ENCODE measurements around the gene ABI1. TPM values are rescaled to one million over a fixed set of nuclear protein-coding genes. Genes with fewer than 3 reads are reported as not detected.
A peak's percentile ranks its signal among the peaks of the same experiment; 100 is the strongest.

Gene ABI1
- total and polyA plus RNA-seq, 9 of the 15 experiments (the other 6 are each of a cell fraction or from before 2014, with no cell fraction given), result 22.1 to 52.3 (median 39.0) TPM

- TF ChIP-seq PBX2 (CRISPR knock-in tag; IDR thresholded peaks at IDR 0.05; ENCODE audit: low read depth), result no peak
- 0 out of 2 replicates have a peak, but pooled peaks have one; percentile 10 for TF ChIP-seq PBX2 (tag; conservative IDR thresholded peaks at IDR 0.05; ENCODE audit: low read depth)
- 0 out of 2 replicates have a peak, but pooled peaks have one; percentile 10 for TF ChIP-seq SMARCA4 (IDR thresholded peaks at IDR 0.05)
- TF ChIP-seq DPF2 (IDR thresholded peaks at IDR 0.05), result 0 out of 2 replicates have a peak, but pooled peaks have one; percentile 9
- peak; percentile 42; the same call in 1 of the 2 replicates for TF ChIP-seq FOXM1 (IDR thresholded peaks at IDR 0.05; ENCODE audit: low read depth)
- no peak for TF ChIP-seq FOXM1 (CRISPR knock-in tag; IDR thresholded peaks at IDR 0.05; ENCODE audit: low read depth)
- TF ChIP-seq SMARCE1 (IDR thresholded peaks at IDR 0.05), result peak; percentile 34
- TF ChIP-seq JUNB (CRISPR knock-in tag; conservative IDR thresholded peaks at IDR 0.05), result no peak
These were observed 1.3 kb downstream of the ABI1 start (continued) for GRCh38 chr10:26859241-26860101.

- POLR2A ChIA-PET, result no interaction called here
- intact Hi-C loops (cut with micrococcal nuclease), result no loop called here
- 0% methylated on average over 2 of the region's 2 CpGs for WGBS (ENCODE audit: insufficient coverage, low coverage, missing lambda C conversion rate)
- Histone ChIP-seq H3K4me1 (replicated peaks in 1 of 2; ENCODE audit: control insufficient read depth in 2 of 2, insufficient read depth in 2 of 2, low read length in 2 of 2) (peaks cover 3 to 14% of the 10 kb centered on the region in 2 experiments; a peak in 4 of 5 replicates), H3K4me2 (ENCODE audit: insufficient read depth, low read length) (peak overlapping the region; percentile 92), H3K9me1 (ENCODE audit: control insufficient read depth, insufficient read depth, low read length) (no peaks in the 10 kb centered on the region), H3K36me3 (ENCODE audit: control insufficient read depth, insufficient read depth, low read length) (no peaks in the 10 kb centered on the region), H3K27me3 (ENCODE audit: control insufficient read depth in 2 of 2, insufficient read depth in 2 of 2, low read length in 2 of 2) (0 out of 5 replicates have a peak, but pooled peaks cover 4 to 5% of the 10 kb centered on the region in 2 experiments), H3K9ac (ENCODE audit: insufficient read depth in 1 of 2, low read depth in 2 of 2, low read length in 2 of 2) (peak overlapping the region in 1 of 2 experiments; percentile 92; a peak in 2 of 4 replicates), H3K27ac (ENCODE audit: extremely low read depth, low read depth, low read length) (peak overlapping the region; percentile 94; the same call in 2 of the 3 replicates), H4K20me1 (replicated peaks; ENCODE audit: control insufficient read depth, insufficient read depth, low read length) (no peaks in the 10 kb centered on the region), H3K79me2 (ENCODE audit: control insufficient read depth, insufficient read depth, low read length) (peaks cover 70% of the 10 kb centered on the region), H3K4me3 (peak overlapping the region; percentile 100), H2AFZ (ENCODE audit: low read depth, low read length) (no peak overlapping the region), H3K9me3 (replicated peaks; ENCODE audit: control insufficient read depth, insufficient read depth, low read depth, low read length) (no peaks in the 10 kb centered on the region)
- CTCF ChIA-PET (ENCODE audit: low intra/inter-chr PET ratio), result no interaction called here
- peak; percentile 11; the same call in 2 of the 3 replicates for ATAC-seq
- DNase-seq (ENCODE audit: extremely low read depth in 1 of 4, low spot score in 3 of 4), result peak in 1 of 4 experiments; percentile 21
- FAIRE-seq, result no peak
- no TSS peak for BruUV-seq (replicated peaks)
- in situ Hi-C loops (cut with MboI), result no loop called here
- TF ChIP-seq ZNF23 (CRISPR knock-in tag; IDR thresholded peaks at IDR 0.05) (no peak), GATAD2B (IDR thresholded peaks at IDR 0.05; ENCODE audit: borderline replicate concordance) (no peak), ZKSCAN8 (CRISPR knock-in tag; IDR thresholded peaks at IDR 0.05) (no peak), PRDM10 (IDR thresholded peaks at IDR 0.05; ENCODE audit: partially characterized antibody) (peak; percentile 66), FOXK2 (conservative IDR thresholded peaks at IDR 0.05 in 1 of 2, IDR thresholded peaks at IDR 0.05 in 1 of 2; ENCODE audit: low read depth in 2 of 2) (0 out of 4 replicates have a peak, but pooled peaks of 1 of the 2 experiments have one; percentile 12), RBFOX2 (IDR thresholded peaks at IDR 0.05; ENCODE audit: low read depth, low read length) (0 out of 2 replicates have a peak, but pooled peaks have one; percentile 23), RUNX1 (IDR thresholded peaks at IDR 0.05; ENCODE audit: low read depth) (no peak)
These were observed 2.1 kb downstream of the ABI1 start for GRCh38 chr10:26858707-26859034.
